HG03196 (cell line): Measurements from ENCODE around the gene SMIM38.
"Not testable (repeated sequence)": the region's sequence is repeated elsewhere in the genome, so short reads cannot be mapped to it uniquely, and the experiment has no call there.

Experiments
- ATAC-seq: cut with Tn5 transposase; IDR thresholded peaks from one replicate; pipeline ENCODE4 v1.9.1; 2021; ENCODE audit not compliant: unreplicated experiment

SMIM38 gene

DNA sequence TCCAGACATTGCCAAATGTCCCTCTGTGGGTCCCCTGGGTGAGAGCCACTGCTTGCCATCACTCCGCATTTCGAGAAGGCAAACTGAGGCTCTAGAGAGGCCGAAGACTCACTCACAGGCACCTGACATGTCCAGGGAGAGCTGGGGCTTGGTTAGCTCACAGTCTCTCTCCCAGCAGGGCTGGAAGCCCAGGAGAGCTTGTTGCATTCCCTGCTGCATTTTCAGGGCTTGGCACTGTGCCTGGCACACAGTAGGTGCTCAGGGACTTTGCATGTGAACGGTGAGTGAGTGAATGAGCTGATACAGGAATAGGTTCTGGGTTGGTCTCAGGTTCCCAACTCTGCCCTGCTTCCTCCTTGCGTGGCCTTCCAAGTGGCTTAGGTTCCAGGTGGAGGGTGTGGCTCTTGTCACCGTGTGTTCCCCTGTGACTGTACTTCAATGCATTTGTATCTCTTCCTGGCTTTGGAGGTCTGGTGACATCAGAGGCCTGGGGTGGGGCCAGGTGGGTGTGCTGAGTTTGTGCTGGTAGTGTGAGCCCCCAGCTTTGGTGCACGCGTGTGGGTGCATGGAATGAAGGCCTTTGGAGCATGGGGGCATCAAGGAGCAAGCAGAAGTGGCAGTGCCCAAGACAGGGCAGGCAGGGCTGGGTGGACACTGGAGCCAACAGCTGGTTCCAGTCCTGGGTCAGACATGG, 18.4 kb upstream of the SMIM38 start:
- ATAC-seq = no peak

DNA sequence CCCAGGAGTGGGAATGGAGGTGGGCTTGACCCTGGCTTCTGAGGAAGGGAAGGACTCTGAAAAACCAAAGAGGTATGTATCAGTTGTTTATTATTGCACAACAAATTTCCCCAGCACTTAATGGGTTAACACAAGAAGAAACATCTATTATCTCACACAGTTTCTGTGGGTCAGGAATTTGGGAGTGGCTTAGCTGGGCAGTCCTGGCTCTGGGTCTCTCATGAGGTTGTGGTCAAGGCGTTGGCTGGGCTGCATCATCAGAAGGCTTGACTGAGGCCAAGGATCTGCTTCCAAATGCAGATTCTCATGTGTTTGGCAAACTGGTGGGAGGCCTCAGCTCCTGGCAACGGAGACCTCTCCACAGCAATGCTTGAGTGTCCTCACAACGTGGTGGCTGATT, 17.5 kb upstream of the SMIM38 start:
- no peak for ATAC-seq

DNA sequence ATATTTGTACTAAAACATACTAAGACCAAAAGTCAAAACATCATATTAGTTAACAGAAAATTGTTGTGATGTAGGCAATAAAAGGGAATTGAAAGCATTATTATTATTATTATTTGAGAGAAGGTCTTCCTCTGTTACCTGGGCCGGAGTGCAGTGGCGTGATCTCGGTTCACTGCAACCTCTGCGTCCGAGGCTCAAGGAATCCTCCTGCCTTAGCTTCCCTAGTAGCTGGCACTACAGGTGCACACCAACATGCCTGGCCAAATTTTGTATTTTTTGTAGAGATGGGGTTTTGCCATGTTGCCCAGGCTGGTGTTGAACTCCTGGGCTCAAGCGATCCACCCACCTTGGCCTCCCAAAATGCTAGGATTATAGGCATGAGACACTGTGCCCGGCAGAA, 15.6 kb upstream of the SMIM38 start:
- ATAC-seq = not testable (repeated sequence)

DNA sequence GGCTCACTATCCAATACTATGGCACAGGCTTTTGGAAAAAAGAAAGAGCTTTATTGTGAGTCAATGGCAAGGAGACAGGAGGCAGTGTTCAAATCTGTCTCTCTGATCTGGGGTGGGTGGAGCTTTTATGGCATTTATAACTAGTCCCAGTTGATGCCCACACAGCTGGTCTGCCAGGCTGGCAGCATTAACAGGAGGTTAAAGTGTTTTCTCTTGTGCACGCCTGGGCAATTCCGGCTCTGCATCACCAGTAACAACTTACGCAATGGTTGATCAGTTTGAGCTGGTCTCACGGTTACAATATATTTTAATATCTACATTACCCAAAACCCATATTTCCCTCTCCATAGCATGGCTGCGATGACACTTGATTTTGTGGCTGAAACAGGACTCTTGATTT, 15.1 kb upstream of the SMIM38 start:
- ATAC-seq = no peak

DNA sequence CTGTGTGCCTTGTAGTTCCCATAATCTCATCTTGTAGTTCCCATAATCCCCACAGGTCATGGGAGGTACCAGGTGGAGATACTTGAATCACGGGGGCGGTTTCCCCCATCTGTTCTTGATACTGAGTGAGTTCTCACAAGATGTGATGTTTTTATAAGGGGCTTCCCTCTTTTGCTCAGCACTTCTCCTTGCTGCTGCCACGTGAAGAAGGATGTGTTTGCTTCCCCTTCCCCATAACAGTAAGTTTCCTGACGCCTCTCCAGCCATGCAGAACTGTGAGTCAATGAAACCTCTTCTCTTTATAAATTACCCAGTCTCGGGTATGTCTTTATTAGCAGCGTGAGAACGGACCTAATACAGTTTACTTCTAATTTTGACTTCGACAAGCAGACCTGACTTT, 14.0 kb upstream of the SMIM38 start:
- ATAC-seq = no peak

DNA sequence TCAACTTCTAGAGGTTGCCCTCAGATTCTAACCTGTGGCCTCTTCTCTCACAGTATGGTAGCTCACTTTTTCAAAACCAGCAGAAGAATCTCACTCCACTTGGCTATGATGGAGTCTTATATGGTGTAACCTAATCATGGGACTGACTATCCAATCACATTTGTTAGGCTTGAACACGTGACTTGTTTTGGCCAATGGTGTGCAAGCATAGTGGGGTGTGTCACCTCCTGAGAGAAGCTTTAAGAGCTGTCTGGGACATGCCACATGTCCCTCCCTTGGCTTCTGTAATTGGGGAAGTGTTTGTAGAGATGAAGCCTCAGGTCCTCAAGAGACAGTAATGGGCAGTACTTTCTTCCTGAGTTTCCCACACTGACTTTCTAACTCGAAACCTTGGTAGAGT, 12.8 kb upstream of the SMIM38 start:
- ATAC-seq = no peak

DNA sequence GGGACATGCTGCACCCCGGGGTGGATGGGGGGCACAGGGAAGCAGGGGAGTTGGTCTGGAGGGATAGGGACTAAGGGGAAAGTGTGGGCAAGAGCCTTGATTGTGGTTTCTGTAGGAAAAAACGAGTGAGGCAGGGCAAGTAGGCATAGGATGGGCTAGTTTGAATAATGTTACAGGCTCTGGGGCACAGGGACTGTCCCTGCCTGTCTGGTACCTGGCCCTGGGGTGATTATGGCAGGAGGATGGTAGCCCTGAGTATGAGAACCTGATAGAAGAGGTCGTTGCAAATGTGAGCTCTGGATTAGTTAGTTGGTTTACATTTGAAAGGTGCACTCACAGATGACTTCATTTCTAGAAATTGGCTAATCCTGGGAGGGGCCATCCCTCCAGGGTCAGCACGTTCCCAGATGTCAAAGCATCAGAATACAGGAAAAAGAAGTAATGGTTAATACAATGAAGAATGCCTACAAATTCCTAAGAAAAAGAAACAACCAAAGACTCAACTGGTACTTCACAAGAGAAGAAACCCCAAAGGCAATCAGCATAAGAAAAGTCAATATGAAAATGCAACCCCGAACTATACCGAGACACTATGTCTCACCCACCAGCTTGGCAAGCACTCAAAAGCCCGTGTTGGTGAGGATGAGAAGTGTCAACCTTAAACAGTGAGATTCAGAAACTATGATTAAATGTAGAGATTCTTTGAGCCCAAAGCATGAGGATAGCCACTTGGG, 11.3 kb upstream of the SMIM38 start:
- no peak for ATAC-seq

DNA sequence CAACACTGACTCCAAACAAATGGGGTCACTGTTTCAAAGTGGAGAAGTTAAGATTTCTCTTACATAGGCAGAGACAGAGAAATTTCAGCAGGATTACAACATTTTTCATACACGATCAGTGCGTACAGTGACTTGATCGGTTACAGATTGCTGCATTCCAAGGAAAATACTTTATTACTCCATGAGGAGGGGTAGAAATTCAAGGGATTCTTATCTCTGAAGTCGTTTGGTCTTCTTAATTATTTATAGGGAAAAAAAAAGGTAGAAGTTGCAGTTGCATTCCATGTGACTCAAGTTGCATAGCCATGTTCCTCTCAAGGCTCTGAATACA, 10.7 kb upstream of the SMIM38 start:
- ATAC-seq = no peak

DNA sequence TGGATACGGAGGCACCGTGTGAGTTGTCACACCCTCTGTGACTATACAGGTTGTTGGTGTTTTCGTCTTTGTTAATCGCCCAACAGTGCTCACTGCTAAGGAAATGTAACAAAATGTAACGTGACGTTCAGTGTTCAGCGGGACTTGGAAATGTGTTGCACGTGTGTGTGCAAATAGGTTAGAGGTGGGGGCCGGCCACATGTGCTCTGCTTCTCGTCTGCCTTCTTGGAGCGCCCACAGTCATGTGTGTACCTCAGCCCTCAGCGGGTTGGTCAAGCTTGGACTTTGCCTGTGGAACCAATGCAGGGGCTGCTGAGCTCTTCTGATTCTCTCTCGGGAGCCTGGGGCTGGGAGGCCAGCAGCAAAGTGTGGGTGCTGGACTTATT, 7.4 kb upstream of the SMIM38 start:
- ATAC-seq = no peak

DNA sequence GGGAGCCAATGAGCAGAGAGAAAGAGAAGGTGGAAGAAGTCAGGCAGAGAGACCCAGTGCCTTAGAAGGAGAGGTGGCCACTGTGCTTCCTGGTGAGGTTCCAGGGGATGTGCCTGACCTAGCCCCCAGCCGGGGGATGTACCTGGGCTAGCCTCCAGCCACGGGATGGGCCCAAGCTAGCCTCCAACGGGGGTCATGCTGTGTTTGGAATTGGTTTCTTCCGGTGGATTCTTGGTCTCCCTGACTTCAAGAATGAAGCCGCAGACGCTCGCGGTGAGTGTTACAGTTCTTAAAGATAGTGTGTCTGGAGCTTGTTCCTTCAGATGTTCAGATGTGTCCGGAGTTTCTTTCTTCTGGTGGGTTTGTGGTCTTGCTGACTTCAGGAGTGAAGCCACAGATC, 6.9 kb upstream of the SMIM38 start:
- ATAC-seq = no peak

DNA sequence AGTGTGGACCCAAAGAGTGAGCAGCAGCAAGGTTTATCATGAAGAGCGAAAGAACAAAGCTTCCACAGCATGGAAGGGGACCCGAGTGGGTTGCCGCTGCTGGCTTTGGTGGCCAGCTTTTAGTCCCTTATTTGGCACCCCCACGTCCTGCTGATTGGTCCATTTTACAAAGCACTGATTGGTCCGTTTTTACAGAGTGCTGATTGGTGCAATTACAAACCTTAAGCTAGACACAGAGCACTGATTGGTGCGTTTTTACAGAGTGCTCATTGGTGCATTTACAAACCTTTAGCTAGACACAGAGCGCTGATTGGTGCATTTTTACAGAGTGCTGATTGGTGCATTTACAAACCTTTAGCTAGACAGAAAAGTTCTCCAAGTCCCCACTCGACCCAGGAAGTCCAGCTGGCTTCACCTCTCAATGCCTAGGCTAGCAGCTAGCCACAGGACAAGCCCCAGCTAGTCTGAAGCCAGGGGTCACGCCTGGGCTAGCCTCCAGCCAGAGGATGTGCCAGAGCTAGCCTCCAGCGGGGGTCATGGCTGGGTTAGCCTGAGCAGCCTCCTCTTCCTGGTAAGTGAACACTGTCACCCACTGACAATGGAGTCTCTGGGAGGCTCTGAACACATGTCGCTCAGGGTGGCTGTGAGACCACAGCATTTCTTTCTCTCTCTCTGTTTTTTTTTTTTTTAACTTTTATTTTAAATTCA, 6.2 kb upstream of the SMIM38 start:
- ATAC-seq = not testable (repeated sequence)

DNA sequence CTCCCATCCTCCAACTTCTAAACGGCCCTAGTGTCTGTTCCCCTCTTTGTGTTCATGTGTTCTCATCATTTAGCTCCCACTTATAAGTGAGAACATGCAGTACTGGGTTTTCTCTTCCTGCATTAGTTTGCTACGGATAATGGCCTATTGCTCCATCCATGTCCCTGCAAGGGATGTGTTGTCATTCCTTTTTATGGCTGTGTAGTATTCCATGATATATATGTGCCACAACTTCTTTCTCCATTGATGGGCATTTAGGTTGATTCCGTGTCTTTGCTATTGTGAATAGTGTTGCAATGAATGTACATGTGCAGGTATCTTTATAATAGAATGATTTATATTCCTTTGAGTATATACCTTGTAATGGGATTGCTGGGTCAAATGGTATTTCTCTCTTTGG, 5.6 kb upstream of the SMIM38 start:
- ATAC-seq = no peak

DNA sequence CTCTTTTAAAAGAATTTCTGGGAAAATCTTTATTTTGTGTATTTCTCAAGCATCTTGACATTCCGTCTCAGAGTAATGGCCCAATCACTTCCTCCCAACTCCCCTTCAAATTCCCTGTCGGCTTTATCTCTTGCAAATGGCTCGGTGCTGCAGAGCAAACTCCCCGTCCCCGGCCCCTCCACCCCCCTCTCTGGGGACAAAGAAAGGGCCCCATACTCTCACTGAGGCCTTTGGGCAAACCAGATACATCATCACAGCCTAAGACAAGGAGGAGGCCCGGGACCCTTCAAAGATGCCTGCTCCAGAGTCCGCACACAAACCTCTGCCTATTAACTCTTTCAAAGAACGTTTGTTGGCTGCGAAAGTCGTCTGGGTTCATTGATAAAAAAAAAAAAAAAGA, 3.9 kb upstream of the SMIM38 start:
- ATAC-seq = no peak

DNA sequence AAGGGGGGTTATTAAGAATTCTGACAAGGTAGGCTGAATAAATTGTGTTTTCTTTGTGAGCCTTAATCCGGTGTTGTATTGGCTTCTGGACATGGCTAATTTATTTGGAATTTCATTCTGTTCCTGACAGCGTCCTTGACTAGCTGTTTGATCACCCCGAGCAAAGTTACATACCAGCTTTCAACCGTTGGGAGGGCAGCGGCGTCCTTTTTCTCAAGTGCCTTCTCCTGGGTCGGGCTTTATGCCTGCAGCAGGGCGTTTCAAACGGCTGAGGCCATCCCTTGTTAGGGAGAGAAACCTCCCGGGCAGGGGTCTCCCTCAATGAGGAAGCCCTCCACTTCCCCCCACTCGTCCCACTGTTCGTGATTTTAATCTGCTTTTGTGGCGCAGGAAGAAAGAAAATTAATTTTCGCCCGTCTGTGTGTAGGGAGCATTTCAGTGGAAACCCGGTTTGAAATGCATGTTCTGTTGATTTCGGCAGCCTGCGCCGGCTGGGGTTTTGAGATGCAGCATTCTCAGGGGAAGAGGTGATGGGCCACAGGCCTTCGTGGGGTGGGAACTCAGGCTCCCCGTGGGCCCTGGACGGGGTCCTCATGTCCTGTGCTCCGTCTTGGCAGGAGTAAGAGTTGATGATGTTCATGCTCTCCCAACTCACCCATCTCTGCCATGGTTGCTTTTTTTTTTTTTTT, 2.9 kb upstream of the SMIM38 start:
- no peak for ATAC-seq

DNA sequence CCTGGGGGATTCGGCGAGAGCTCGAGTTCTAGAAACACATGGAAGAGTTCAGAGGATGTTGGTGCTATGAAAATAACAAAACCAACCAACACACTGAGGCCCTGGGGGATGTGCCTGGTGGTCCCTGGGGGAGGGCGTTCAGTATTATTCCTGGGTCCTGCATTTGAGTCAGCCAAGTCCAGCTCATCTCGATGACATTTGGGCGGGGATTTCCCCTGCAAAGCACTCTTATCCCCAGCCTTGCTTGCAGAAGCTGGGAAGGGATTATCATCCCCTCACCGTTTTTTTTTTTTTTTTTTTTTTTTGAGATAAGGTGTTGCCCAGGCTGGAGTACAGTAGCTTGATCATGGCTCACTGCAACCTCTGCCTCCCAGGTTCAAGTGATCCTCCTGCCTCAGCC, 2.1 kb upstream of the SMIM38 start:
- no peak for ATAC-seq

DNA sequence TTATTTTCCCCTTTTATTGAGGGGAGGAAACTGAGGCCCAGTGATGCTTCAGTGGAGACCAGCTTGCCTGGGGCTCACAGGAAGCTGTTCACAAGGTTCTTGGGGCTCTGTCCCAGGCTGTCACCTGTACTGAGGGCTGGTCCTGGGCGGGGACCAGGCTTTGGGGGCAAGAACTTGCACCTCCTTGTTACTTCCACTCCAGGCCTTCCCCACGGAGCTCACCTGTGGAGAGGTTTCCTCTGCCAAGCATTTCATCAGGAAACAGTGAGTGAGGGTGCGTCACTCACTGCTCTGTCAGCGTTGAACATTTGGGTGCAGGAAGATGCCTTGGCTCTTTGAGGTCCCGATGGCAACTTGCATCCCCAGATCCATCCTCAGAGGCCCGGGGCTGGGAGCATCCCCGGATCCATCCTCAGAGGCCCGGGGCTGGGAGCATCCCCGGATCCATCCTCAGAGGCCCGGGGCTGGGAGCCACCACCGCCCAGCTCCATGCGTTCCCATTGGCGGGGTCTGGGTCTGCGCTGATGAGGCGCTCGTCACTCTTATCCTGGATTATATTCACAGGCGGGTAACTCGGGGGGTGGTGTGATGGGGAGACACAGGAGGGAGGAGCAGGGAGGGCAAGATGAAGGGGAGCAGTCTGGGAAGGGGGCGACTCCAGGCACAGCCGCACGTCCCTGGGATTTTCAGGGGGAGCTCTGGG, 1.4 kb upstream of the SMIM38 start:
- ATAC-seq = no peak

DNA sequence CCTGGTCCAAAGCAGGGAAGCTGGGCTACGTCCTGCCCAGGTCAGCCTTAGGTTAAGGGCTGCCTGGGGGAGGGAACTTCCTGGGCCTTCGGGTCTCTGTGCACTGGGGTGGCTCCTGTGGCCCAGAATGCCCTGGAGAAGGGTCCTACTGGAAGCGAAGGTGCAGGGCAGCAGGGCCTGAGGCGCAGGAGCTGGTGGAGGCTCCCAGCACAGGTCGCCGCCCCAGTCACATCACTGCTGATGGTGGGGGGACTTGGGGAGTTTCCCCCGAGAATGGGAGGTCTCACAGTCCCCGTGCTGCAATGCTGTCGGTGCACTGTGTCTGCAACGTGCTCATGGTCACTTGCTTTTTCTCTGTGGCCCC, 815 bp upstream of the SMIM38 start:
- no peak for ATAC-seq

DNA sequence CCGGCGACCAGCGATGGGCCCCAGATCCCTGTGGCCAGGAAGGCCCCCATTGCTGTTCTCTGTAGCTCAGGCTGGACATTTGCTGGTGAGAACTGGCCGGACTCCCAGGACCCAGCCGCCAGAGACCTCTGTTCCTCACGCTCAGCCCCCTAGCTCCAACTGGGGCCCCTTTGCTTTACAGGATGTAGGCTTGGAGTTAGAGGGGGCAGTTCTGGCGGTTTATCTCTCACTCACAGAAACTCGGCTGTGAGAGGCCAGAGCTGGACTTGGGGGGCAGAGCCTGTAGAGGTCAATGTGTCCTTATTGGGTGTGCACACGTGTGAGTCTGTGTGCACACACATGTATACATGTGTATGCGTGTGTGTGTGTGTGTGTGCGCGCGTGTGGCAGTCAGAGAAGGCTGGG, 502 bp downstream of the SMIM38 start:
- no peak for ATAC-seq

DNA sequence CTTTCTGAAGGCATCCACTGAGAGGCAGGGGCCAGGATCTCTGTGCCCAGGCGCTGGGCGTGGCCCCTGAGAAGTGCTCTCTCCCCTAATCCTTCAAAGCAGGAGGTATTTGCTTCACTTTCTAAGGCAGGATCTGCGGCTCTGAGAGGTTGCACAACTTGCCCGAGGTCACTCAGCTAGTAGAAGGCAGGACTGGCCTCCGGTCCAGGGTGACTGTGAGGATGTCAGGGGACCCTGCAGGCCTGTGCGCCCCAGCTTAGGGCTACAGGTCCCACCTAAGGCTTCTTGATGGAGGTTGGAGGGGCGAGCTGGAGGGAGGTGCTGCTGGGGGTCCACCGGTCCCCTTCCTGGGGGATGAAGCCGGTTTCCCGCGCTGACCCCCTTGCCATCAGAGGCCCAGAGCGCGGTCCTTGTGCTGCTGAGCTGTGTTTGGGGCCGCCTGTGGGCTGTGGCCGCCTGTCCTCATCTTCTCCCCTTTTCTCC, 979 bp downstream of the SMIM38 start:
- no peak for ATAC-seq

DNA sequence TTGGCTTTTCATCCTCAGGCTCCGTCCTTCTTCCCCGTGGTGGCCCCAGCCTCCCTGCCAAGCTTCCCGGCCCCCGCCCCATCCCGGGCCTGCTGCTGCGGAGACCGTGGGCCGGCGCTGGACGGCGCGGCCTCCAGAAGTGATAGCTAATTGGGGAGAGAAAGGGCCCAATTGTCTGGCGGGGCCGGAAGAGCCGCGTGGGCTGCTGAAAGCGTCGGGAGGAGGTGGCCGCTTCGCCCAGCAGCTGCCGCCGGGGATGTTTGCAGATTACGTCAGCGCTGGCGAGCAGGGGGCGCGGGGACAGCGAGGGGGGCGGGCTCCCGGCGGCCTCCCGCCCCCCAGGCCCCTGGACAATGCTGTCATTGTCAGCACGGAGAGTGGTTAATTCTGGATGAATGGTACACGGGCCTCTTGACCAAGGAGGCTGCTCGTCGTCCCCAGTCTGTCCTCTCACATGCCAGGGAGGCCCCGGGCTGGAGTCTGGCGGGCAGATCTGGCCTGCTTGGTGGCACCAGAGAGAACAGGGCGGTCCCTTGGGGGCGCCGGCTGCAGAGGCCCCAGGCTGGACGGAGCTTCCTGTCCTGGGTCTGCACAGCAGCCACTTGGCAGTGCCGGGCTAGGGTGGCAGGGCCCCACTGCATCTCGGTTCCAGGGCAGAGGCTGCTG, 1.6 kb downstream of the SMIM38 start:
- no peak for ATAC-seq

DNA sequence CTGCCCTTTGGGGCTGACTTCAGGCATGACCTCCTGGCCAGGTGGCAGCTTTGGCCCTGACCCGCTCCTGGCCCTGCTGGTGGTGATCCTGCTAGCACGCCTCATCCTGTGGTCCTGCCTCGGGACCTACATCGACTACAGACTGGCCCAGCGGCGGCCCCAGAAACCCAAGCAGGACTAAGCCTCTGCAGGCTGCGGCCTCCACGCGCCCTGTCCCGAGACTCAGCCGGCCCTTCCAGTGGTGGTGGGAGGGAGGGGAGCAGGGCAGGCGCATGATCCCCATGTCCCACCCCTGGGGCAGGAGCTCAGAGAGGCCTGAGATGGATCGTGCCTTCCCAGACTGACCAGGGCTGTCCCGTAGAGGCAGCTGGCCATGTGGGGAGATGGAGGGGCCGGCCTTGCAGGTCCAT, 2.1 kb downstream of the SMIM38 start:
- no peak for ATAC-seq
